K562 (cell line): ENCODE data around the gene TIMM17A. TPM values are rescaled to one million over a fixed set of nuclear protein-coding genes. Genes with fewer than 3 reads are reported as not detected.
A peak's percentile ranks its signal among the peaks of the same experiment; 100 is the strongest.

Experiments used
- CAMTA2 ChIP-seq: fragments of 250-450 bp; sonication (Bioruptor Pico); conservative IDR thresholded peaks from 2 replicates; pipeline ENCODE4 v1.5.1; 2022
- CBX2 ChIP-seq: fragments of 200-600 bp; sonication (generic); IDR thresholded peaks from one replicate; pipeline ENCODE4 v1.6.1; 2012; ENCODE audit warnings: mild to moderate bottlenecking, low read length, inconsistent platforms; ENCODE audit not compliant: insufficient read depth, poor library complexity, severe bottlenecking
- CREB1 ChIP-seq, 2 experiments: sonication (generic) in 1 of 2; formaldehyde crosslinking in 1 of 2; IDR thresholded peaks; 2 replicates each; pipeline versions ENCODE4 v1.6.1 to v1.8.0; 2012 to 2022; ENCODE audit warnings: inconsistent platforms in 1 of 2, mild to moderate bottlenecking in 1 of 2, missing genetic modification reagents in 1 of 2, moderate library complexity in 1 of 2
- DDX20 ChIP-seq: fragments of 450-650 bp; IDR thresholded peaks from 2 replicates; pipeline ENCODE4 v1.6.1; 2016; ENCODE audit warnings: missing genetic modification characterization, low read depth, mild to moderate bottlenecking, missing compliant biosample characterization, moderate library complexity
- EHMT2 ChIP-seq: fragments of 450-650 bp; IDR thresholded peaks from 2 replicates; pipeline ENCODE4 v1.6.1; 2018; ENCODE audit warnings: antibody characterized with exemption
- ELK1 ChIP-seq: sonication (generic); formaldehyde crosslinking; IDR thresholded peaks from 2 replicates; pipeline ENCODE4 v1.8.1; 2022; ENCODE audit warnings: missing genetic modification reagents
- FOS ChIP-seq: IDR thresholded peaks from 3 replicates; pipeline ENCODE4 v1.6.1; 2011; ENCODE audit not compliant: insufficient read length; ENCODE audit errors: extremely low read depth
- FOXJ2 ChIP-seq: fragments of 200-800 bp; sonication (Bioruptor generic); IDR thresholded peaks from 2 replicates; pipeline ENCODE4 v1.6.1; 2016; ENCODE audit warnings: missing genetic modification characterization, missing compliant biosample characterization
- FOXK2 ChIP-seq, 2 experiments: fragments of 450-650 bp; IDR thresholded peaks in 1 of 2; conservative IDR thresholded peaks in 1 of 2; 2 replicates each; pipeline ENCODE4 v1.6.1; 2016; ENCODE audit warnings: low read depth in 2 of 2, mild to moderate bottlenecking in 1 of 2
- GATAD2A ChIP-seq: fragments of 450-650 bp; IDR thresholded peaks from 2 replicates; pipeline ENCODE4 v1.6.1; 2017
- GTF2F1 ChIP-seq: IDR thresholded peaks from 2 replicates; pipeline ENCODE4 v1.6.1; 2011; ENCODE audit warnings: low read depth, low read length, improper control_type of control experiment
- MTA2 ChIP-seq: fragments of 450-650 bp; IDR thresholded peaks from 2 replicates; pipeline ENCODE4 v1.6.1; 2016; ENCODE audit warnings: low read depth
- NFE2 ChIP-seq: IDR thresholded peaks from 2 replicates; pipeline ENCODE4 v1.6.1; 2014; ENCODE audit warnings: antibody characterized with exemption, low read depth
- PRPF4 ChIP-seq: fragments of 200-400 bp; formaldehyde crosslinking; IDR thresholded peaks from one replicate; pipeline ENCODE4 v1.6.1; 2017; ENCODE audit warnings: low read length, low read depth, mild to moderate bottlenecking; ENCODE audit not compliant: insufficient read depth, poor library complexity, severe bottlenecking
- RBM25 ChIP-seq: fragments of 200-400 bp; formaldehyde crosslinking; IDR thresholded peaks from 2 replicates; pipeline ENCODE4 v1.6.1; 2018; ENCODE audit warnings: low read length, low read depth, moderate library complexity; ENCODE audit not compliant: severe bottlenecking
- SREBF2 ChIP-seq: sonication (generic); formaldehyde crosslinking; IDR thresholded peaks from 2 replicates; pipeline ENCODE4 v1.4.0; 2020; ENCODE audit warnings: mild to moderate bottlenecking, missing genetic modification reagents
- XRCC5 ChIP-seq: fragments of 200-400 bp; formaldehyde crosslinking; IDR thresholded peaks from 2 replicates; pipeline ENCODE4 v1.6.1; 2017; ENCODE audit warnings: low read depth, mild to moderate bottlenecking, low read length
- ZBTB11 ChIP-seq, 3 experiments: fragments of 200-800 bp in 1 of 3; fragments of 250-450 bp in 1 of 3; fragments of 450-650 bp in 1 of 3; sonication (Bioruptor Pico) in 1 of 3; sonication (Bioruptor generic) in 1 of 3; formaldehyde crosslinking in 1 of 3; IDR thresholded peaks; 2 replicates each; pipeline versions ENCODE4 v1.6.1 to v1.8.0; 2016 to 2022; ENCODE audit warnings: mild to moderate bottlenecking in 2 of 3, missing genetic modification characterization in 2 of 3, missing compliant biosample characterization in 1 of 3, moderate library complexity in 1 of 3
- ZBTB34 ChIP-seq: fragments of 250-450 bp; sonication (Bioruptor Pico); IDR thresholded peaks from 2 replicates; pipeline ENCODE4 v1.8.0; 2021; ENCODE audit warnings: mild to moderate bottlenecking, moderate library complexity
- ZBTB8A ChIP-seq: fragments of 450-650 bp; IDR thresholded peaks from 2 replicates; pipeline ENCODE4 v1.6.1; 2018; ENCODE audit warnings: mild to moderate bottlenecking, moderate library complexity; ENCODE audit not compliant: partially characterized antibody
- ZNF23 ChIP-seq: fragments of 250-450 bp; sonication (Bioruptor Pico); IDR thresholded peaks from 2 replicates; pipeline ENCODE4 v1.4.0; 2020; ENCODE audit warnings: mild to moderate bottlenecking
- ZNF263 ChIP-seq: sonication (generic); formaldehyde crosslinking; IDR thresholded peaks from 2 replicates; pipeline ENCODE4 v1.8.0; 2022; ENCODE audit warnings: mild to moderate bottlenecking, missing genetic modification reagents, borderline replicate concordance
- ZNF778 ChIP-seq: fragments of 450-650 bp; formaldehyde crosslinking; IDR thresholded peaks from 2 replicates; pipeline ENCODE4 v1.4.0; 2020; ENCODE audit warnings: mild to moderate bottlenecking, moderate library complexity
- polyA plus RNA-seq, 8 experiments: library from polyadenylated mRNA; depleted of rRNA in 4 of 8; stranded (reverse) in 5 of 8; unstranded in 3 of 8; fragments of >200 nt; fragmentation: Nextera tagmentation in 2 of 8; fragmentation: Illumina TruSeq in 1 of 8; extraction: Ambion mirVana in 2 of 8; extraction: Trizol in 1 of 8; gene quantifications; 2 replicates each; pipeline versions ENCODE4 v1.2.1 to v1.2.3, GENCODE V29; 2011 to 2014; ENCODE audit warnings: inconsistent platforms in 1 of 8, missing spikeins in 1 of 8
- total RNA-seq, 7 experiments: library from RNA; depleted of rRNA in 6 of 7; stranded (reverse); fragments of >200 nt in 6 of 7; fragmentation: Illumina TruSeq in 2 of 7; extraction: Trizol in 2 of 7; gene quantifications; 2 replicates each; pipeline versions ENCODE4 v1.2.1 to v1.2.3, GENCODE V29; 2011 to 2021; ENCODE audit warnings: low replicate concordance in 1 of 7

TIMM17A gene
- total and polyA plus RNA-seq, 9 of the 15 experiments (the other 6 are each of a cell fraction or from before 2014, with no cell fraction given): 116 to 744 (median 180) TPM

- TF ChIP-seq FOXJ2 (tag) (0 out of 2 replicates have a peak, but pooled peaks have one; percentile 54), ZNF778 (CRISPR knock-in tag) (no peak), PRPF4 (peak; percentile 35), NFE2 (no peak; the same call in 1 of the 2 replicates), RBM25 (peak; percentile 88), SREBF2 (CRISPR knock-in tag) (no peak), CBX2 (no peak), ELK1 (CRISPR knock-in tag) (no peak), ZNF263 (CRISPR knock-in tag) (peak; percentile 81), MTA2 (peak; percentile 79), ZNF23 (CRISPR knock-in tag) (no peak), GATAD2A (peak; percentile 96), EHMT2 (no peak), DDX20 (tag) (no peak), XRCC5 (peak; percentile 74), ZBTB8A (no peak), ZBTB34 (CRISPR knock-in tag) (no peak), CAMTA2 (CRISPR knock-in tag) (no peak), ZBTB11 (CRISPR knock-in tag; IDR thresholded peaks at IDR 0.05) (no peak), FOXK2 (conservative IDR thresholded peaks at IDR 0.05 in 1 of 2, IDR thresholded peaks at IDR 0.05 in 1 of 2; ENCODE audit: low read depth in 2 of 2) (peak; percentile 52 to 73), FOS (peak; percentile 87), GTF2F1 (peak; percentile 82), CREB1 (IDR thresholded peaks at IDR 0.05) (peak; percentile 80; the same call in 1 of the 2 replicates), CREB1 (CRISPR knock-in tag; IDR thresholded peaks at IDR 0.05) (peak; percentile 80)
Measured at GRCh38 chr1:201955009-201955728, at the start of gene TIMM17A (continued).
